IPS-NIHi7 (cell line): ENCODE results near the gene NOS2.
"Not testable (repeated sequence)": the region's sequence is repeated elsewhere in the genome, so short reads cannot be mapped to it uniquely, and the experiment has no call there.

Source experiments
- DNase-seq: peaks from one replicate; pipeline ENCODE4 v3.0.0; 2012; ENCODE audit warnings: mixed read lengths; ENCODE audit errors: extremely low spot score

Gene NOS2

GRCh38 chr17:27788919-27789318 is 11.4 kb downstream of the NOS2 start:
- no peak for DNase-seq

GRCh38 chr17:27783440-27784350 is 16.6 kb downstream of the NOS2 start:
- no peak for DNase-seq

- DNase-seq: no peak
These were observed 17.5 kb downstream of the NOS2 start for GRCh38 chr17:27782791-27783206.

GRCh38 chr17:27780828-27781404 is 19.4 kb downstream of the NOS2 start:
- DNase-seq: no peak

- DNase-seq: no peak
These were observed 20.1 kb downstream of the NOS2 start for GRCh38 chr17:27780092-27780827.

- no peak for DNase-seq
These were observed 22.1 kb downstream of the NOS2 start for GRCh38 chr17:27778183-27778582.

GRCh38 chr17:27776882-27777624 is 23.3 kb downstream of the NOS2 start:
- no peak for DNase-seq

GRCh38 chr17:27771586-27771985 is 28.7 kb downstream of the NOS2 start:
- DNase-seq: no peak

- DNase-seq: no peak
These were observed 29.5 kb downstream of the NOS2 start for GRCh38 chr17:27770877-27771276.

- no peak for DNase-seq
These were observed 31.4 kb downstream of the NOS2 start for GRCh38 chr17:27768858-27769410.

- DNase-seq: no peak
These were observed 33.9 kb downstream of the NOS2 start for GRCh38 chr17:27766438-27766837.

GRCh38 chr17:27765353-27765752 is 35.0 kb downstream of the NOS2 start:
- DNase-seq: no peak

- DNase-seq: no peak
These were observed 35.7 kb downstream of the NOS2 start for GRCh38 chr17:27764589-27764988.

GRCh38 chr17:27762527-27763305 is 37.6 kb downstream of the NOS2 start:
- DNase-seq: no peak

GRCh38 chr17:27760931-27761330 is 39.4 kb downstream of the NOS2 start:
- not testable (repeated sequence) for DNase-seq

- DNase-seq: peak; percentile 74
These were observed 40.1 kb downstream of the NOS2 start for GRCh38 chr17:27760069-27760885.

GRCh38 chr17:27759528-27759927 is 40.8 kb downstream of the NOS2 start:
- DNase-seq: no peak

GRCh38 chr17:27756467-27757371 is 43.6 kb downstream of the NOS2 start:
- no peak for DNase-seq
